Measurements from ENCODE around the gene MAN1A2. TPM values are rescaled to one million over a fixed set of nuclear protein-coding genes. Genes with fewer than 3 reads are reported as not detected.

MAN1A2 gene
- total and polyA plus RNA-seq, 10 of the 15 experiments (the other 5 are each of a cell fraction or from before 2014, with no cell fraction given), result 2.8 to 23.6 (median 16.0) TPM

DNA sequence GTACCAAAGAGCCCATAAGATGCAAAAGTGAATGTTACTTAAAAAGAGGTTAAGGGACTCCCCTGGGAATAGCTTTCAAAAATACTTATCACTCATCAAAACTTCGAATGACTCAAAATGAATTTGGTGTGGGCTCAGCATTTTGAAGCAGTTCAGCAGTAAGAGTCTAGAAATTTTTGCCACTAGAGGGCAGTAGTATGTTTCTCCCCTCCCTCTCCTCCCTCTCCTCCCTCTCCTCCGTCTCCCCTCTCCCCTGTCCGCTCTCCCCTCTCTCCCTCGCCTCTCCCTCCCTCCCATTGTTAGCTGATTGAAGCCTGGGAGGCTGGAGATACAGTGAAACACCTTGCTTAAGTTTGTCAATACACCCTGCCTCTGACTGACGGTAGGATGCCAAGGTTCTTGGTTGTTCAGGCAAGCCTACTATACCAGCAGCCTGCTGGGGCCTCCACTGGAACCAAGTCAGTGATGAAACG, 167.8 kb downstream of the MAN1A2 start (continued):
- TF ChIP-seq FOS (IDR thresholded peaks at IDR 0.05; ENCODE audit: borderline replicate concordance, extremely low read depth, insufficient read length), result no peak
- TF ChIP-seq, protein P1, sequence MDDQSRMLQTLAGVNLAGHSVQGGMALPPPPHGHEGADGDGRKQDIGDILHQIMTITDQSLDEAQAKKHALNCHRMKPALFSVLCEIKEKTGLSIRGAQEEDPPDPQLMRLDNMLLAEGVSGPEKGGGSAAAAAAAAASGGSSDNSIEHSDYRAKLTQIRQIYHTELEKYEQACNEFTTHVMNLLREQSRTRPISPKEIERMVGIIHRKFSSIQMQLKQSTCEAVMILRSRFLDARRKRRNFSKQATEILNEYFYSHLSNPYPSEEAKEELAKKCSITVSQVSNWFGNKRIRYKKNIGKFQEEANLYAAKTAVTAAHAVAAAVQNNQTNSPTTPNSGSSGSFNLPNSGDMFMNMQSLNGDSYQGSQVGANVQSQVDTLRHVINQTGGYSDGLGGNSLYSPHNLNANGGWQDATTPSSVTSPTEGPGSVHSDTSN (IDR thresholded peaks at IDR 0.05; ENCODE audit: insufficient replicate concordance, low read depth, low read length), result no peak
- no peak for TF ChIP-seq FOXM1 (IDR thresholded peaks at IDR 0.05; ENCODE audit: low read depth, low read length)
- no peak for TF ChIP-seq KAT2A (conservative IDR thresholded peaks at IDR 0.05; ENCODE audit: control insufficient read depth, low read depth, low read length)
- TF ChIP-seq POLR2A (IDR thresholded peaks at IDR 0.05; ENCODE audit: low read depth, low read length), result no peak
- TF ChIP-seq RAD51 (IDR thresholded peaks at IDR 0.05), result no peak
- no peak for TF ChIP-seq SMAD1 (IDR thresholded peaks at IDR 0.05; ENCODE audit: low read depth, partially characterized antibody)
- TF ChIP-seq GATAD2B (conservative IDR thresholded peaks at IDR 0.05; ENCODE audit: low read depth), result no peak
- no peak for TF ChIP-seq SUZ12 (IDR thresholded peaks at IDR 0.05; ENCODE audit: unreplicated experiment)
- TF ChIP-seq ESRRA (IDR thresholded peaks at IDR 0.05; ENCODE audit: low read length), result no peak
- TF ChIP-seq, protein P2, sequence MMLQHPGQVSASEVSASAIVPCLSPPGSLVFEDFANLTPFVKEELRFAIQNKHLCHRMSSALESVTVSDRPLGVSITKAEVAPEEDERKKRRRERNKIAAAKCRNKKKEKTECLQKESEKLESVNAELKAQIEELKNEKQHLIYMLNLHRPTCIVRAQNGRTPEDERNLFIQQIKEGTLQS (IDR thresholded peaks at IDR 0.05; ENCODE audit: borderline replicate concordance, extremely low read depth, low read depth, low read length), result no peak
- no peak for TF ChIP-seq SP1 (IDR thresholded peaks at IDR 0.05; ENCODE audit: low read depth, low read length)
- TF ChIP-seq, protein P3, sequence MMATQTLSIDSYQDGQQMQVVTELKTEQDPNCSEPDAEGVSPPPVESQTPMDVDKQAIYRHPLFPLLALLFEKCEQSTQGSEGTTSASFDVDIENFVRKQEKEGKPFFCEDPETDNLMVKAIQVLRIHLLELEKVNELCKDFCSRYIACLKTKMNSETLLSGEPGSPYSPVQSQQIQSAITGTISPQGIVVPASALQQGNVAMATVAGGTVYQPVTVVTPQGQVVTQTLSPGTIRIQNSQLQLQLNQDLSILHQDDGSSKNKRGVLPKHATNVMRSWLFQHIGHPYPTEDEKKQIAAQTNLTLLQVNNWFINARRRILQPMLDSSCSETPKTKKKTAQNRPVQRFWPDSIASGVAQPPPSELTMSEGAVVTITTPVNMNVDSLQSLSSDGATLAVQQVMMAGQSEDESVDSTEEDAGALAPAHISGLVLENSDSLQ (IDR thresholded peaks at IDR 0.05), result no peak
- no peak for TF ChIP-seq MYC (IDR thresholded peaks at IDR 0.05; ENCODE audit: insufficient read depth, insufficient read length, insufficient replicate concordance, low read length, severe bottlenecking)
- TF ChIP-seq, protein P4, sequence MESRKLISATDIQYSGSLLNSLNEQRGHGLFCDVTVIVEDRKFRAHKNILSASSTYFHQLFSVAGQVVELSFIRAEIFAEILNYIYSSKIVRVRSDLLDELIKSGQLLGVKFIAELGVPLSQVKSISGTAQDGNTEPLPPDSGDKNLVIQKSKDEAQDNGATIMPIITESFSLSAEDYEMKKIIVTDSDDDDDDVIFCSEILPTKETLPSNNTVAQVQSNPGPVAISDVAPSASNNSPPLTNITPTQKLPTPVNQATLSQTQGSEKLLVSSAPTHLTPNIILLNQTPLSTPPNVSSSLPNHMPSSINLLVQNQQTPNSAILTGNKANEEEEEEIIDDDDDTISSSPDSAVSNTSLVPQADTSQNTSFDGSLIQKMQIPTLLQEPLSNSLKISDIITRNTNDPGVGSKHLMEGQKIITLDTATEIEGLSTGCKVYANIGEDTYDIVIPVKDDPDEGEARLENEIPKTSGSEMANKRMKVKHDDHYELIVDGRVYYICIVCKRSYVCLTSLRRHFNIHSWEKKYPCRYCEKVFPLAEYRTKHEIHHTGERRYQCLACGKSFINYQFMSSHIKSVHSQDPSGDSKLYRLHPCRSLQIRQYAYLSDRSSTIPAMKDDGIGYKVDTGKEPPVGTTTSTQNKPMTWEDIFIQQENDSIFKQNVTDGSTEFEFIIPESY (IDR thresholded peaks at IDR 0.05), result no peak
- TF ChIP-seq HDAC6 (IDR thresholded peaks at IDR 0.05; ENCODE audit: unreplicated experiment), result no peak
- peak; percentile 81 for TF ChIP-seq SMC3 (IDR thresholded peaks at IDR 0.05; ENCODE audit: borderline replicate concordance, low read length)
- TF ChIP-seq EGR1 (IDR thresholded peaks at IDR 0.05; ENCODE audit: borderline replicate concordance in 1 of 2, low read depth in 2 of 2, low read length in 2 of 2), result no peak
- TF ChIP-seq IRF4 (IDR thresholded peaks at IDR 0.05; ENCODE audit: low read depth, low read length), result peak; percentile 74
- no peak for TF ChIP-seq PML (IDR thresholded peaks at IDR 0.05; ENCODE audit: low read length)
- no peak for TF ChIP-seq SPI1 (IDR thresholded peaks at IDR 0.05; ENCODE audit: borderline replicate concordance, insufficient read depth, low read depth, low read length)
- TF ChIP-seq RAD21 (IDR thresholded peaks at IDR 0.05; ENCODE audit: insufficient read depth, low read depth, low read length), result peak; percentile 49
- no peak for TF ChIP-seq PAX8 (IDR thresholded peaks at IDR 0.05)
- no peak for TF ChIP-seq NR2C1 (IDR thresholded peaks at IDR 0.05)
- TF ChIP-seq JUNB (IDR thresholded peaks at IDR 0.05), result peak; percentile 81
- no peak for TF ChIP-seq YY1 (IDR thresholded peaks at IDR 0.05; ENCODE audit: low read depth, low read length)
